ENCODE data around the gene SLC17A9. TPM values are rescaled to one million over a fixed set of nuclear protein-coding genes. Genes with fewer than 3 reads are reported as not detected.

Gene SLC17A9
- total RNA-seq, 1 donor from 2014 or later, result 12.0 TPM

DNA sequence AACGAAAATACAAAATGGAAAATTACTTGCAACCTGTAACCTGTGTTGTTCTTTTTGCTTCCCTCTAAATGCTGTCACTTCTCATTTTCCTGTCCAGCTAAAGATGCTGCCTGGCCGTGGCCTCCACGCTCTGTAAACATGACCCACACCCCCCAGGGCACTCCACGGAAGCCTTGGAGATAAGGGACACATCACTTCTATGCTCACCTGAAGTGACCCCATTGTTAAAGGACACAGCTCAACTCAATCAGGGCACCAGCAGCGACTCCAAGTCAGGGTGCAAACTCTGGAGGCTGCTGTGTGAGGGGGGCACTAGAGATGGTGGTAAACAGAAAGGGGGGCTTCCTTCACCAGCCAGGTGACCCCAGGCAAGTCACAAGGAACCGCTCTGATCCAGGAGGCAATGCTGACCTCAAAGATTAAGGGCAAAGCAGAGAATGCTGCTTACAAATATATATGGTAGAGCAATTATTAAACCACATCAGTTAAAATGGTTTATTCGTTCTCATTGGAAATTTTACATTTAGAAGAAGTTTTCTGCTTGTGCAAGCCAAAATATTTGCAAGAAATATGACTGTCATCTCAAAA lies 39.4 kb upstream of the SLC17A9 start:
- Histone ChIP-seq H3K4me3 (ENCODE audit: low read depth, low read length) (no peak overlapping the region), H3K36me3 (ENCODE audit: control insufficient read depth, insufficient read depth, low read length) (peaks cover 6% of the 10 kb centered on the region), H3K27me3 (ENCODE audit: control insufficient read depth, insufficient read depth, low read length) (no peaks in the 10 kb centered on the region)
- no peak for DNase-seq (ENCODE audit: low read depth)
- TF ChIP-seq CTCF (IDR thresholded peaks at IDR 0.05; ENCODE audit: insufficient read depth, low read length, poor library complexity, severe bottlenecking), result no peak

DNA sequence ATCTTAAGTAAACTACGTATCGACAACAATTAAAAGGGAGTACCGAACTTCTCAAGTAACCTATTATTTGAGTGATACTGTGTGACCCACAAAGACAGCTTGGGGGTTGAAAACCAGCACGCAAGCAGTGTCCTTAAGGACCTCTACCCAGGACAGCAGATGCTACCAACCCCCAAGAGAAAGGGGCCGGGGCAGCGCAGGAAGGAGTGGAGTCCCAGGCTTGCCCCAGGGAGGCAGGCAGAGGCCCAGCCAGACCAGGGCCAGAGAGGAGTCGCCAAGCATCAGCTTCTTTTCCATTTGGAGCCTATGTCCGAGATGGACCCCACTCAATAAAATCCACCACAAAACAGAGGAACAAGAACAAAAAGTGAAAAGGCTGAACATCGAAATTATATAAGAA lies 38.1 kb upstream of the SLC17A9 start:
- TF ChIP-seq CTCF (IDR thresholded peaks at IDR 0.05; ENCODE audit: insufficient read depth, low read length, poor library complexity, severe bottlenecking), result no peak
- no peak overlapping the region for H3K4me3 ChIP-seq (ENCODE audit: low read depth, low read length)
- no peaks in the 10 kb centered on the region for H3K27me3 ChIP-seq (ENCODE audit: control insufficient read depth, insufficient read depth, low read length)
- peaks cover 5% of the 10 kb centered on the region for H3K36me3 ChIP-seq (ENCODE audit: control insufficient read depth, insufficient read depth, low read length)
- DNase-seq (ENCODE audit: low read depth), result no peak

DNA sequence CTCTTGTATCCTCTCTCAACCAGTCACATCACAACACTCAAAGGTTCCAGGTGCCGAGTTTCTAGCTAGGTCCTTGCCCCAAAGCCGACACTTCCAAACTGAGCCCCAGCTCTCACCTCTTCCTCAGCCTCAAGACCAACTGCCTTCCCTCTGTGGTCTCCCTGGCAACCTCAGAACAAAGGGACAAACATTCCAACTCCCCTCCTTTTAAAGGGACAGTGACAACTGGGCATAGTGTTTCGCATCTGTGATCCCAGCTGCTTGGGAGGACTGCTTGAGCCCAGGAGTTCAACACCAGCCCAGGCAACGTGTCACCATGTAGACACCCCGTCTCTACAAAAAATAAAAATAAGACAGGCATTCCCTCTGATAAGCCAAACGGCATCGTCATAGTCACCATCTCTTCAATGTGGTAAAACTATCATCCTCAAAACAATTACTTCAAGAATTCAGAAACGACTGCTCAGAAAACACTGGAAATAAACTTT lies 37.5 kb upstream of the SLC17A9 start:
- no peak for DNase-seq (ENCODE audit: low read depth)
- H3K4me3 ChIP-seq (ENCODE audit: low read depth, low read length), result no peak overlapping the region
- H3K27me3 ChIP-seq (ENCODE audit: control insufficient read depth, insufficient read depth, low read length), result no peaks in the 10 kb centered on the region
- peaks cover 5% of the 10 kb centered on the region for H3K36me3 ChIP-seq (ENCODE audit: control insufficient read depth, insufficient read depth, low read length)
- no peak for TF ChIP-seq CTCF (IDR thresholded peaks at IDR 0.05; ENCODE audit: insufficient read depth, low read length, poor library complexity, severe bottlenecking)

DNA sequence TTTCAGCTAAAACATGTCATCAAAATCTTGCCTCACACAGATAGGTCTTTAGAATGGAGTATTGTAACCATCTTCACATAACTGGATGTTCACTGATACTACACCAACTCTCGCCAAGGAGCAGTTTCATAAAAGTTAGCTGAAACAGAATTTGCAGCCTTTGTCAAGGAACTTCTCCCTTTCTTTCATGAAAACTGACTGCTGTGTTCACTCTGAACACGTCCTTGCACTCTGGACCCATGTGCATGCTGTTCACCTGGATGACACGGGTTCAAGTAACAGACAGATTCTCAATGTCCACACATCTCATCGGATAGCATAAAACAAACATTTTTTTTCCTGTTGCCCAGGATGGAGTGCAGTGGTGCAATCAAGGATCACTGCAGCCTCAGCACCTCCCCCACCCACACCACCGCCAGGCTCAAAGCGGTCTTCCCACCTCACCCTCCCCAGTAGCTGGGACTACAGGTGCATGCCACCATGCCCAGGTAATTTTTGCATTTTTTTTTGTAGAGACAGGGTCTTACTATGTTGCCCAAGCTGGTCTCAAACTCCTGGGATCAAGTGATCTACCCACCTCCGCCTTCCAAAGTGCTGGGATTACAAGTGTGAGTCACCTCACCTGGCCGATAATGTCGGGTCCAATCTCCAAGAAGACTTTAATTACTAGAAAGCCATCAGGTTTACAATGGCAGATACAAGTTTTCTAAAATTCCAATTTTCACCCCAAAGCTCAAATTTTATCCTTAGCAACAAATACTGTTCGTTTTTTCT lies 35.6 kb upstream of the SLC17A9 start:
- Histone ChIP-seq H3K27me3 (ENCODE audit: control insufficient read depth, insufficient read depth, low read length) (no peaks in the 10 kb centered on the region), H3K36me3 (ENCODE audit: control insufficient read depth, insufficient read depth, low read length) (peaks cover 3% of the 10 kb centered on the region), H3K4me3 (ENCODE audit: low read depth, low read length) (no peak overlapping the region)
- no peak for TF ChIP-seq CTCF (IDR thresholded peaks at IDR 0.05; ENCODE audit: insufficient read depth, low read length, poor library complexity, severe bottlenecking)
- no peak for DNase-seq (ENCODE audit: low read depth)

DNA sequence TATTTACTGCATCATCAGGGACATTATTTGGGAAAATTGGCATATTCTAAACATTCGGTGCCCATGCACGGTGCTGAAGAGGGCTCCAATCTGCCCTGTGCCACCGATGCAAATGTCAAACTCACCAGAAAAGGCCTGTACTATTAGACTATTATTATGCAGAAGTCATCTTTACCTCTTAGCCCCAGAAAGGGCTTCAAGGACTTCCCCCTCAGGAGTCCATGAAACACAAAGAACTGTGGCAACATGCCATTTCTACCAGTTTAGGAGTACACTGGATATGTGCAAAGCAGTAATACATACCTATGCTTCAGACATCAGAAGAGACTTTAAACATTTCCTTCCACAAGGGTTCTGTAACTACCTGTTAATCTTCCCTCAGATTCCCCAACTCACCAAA lies 34.8 kb upstream of the SLC17A9 start:
- no peak for DNase-seq (ENCODE audit: low read depth)
- TF ChIP-seq CTCF (IDR thresholded peaks at IDR 0.05; ENCODE audit: insufficient read depth, low read length, poor library complexity, severe bottlenecking), result no peak

More for the DNA sequence above, 34.8 kb upstream of the SLC17A9 start:
- no peak overlapping the region for H3K4me3 ChIP-seq (ENCODE audit: low read depth, low read length)
- H3K36me3 ChIP-seq (ENCODE audit: control insufficient read depth, insufficient read depth, low read length), result peaks cover 1% of the 10 kb centered on the region
- no peaks in the 10 kb centered on the region for H3K27me3 ChIP-seq (ENCODE audit: control insufficient read depth, insufficient read depth, low read length)
